Karpas-422 (cell line): Measurements from ENCODE around the gene OPCML. TPM values are rescaled to one million over a fixed set of nuclear protein-coding genes. Genes with fewer than 3 reads are reported as not detected.

Experiments
- DNase-seq: peaks from one replicate; pipeline ENCODE4 v3.0.0-alpha.2; 2015
- H2AFZ ChIP-seq: fragments of 200-600 bp; sonication (generic); 2 replicates; pipeline ENCODE4 v1.6.1; 2014; ENCODE audit warnings: antibody characterized with exemption, low read length, mixed read lengths
- H3K27ac ChIP-seq: fragments of 200-600 bp; sonication (generic); 2 replicates; pipeline ENCODE4 v1.5.1; 2014; ENCODE audit warnings: mild to moderate bottlenecking, low read length, moderate library complexity
- H3K27me3 ChIP-seq: fragments of 200-600 bp; sonication (generic); 2 replicates; pipeline ENCODE4 v1.6.1; 2014; ENCODE audit warnings: low read length, mixed read lengths
- H3K36me3 ChIP-seq: fragments of 200-600 bp; sonication (generic); 2 replicates; pipeline ENCODE4 v1.6.1; 2014; ENCODE audit warnings: low read length, mixed read lengths; ENCODE audit not compliant: insufficient read depth
- H3K4me1 ChIP-seq: fragments of 200-600 bp; sonication (generic); 2 replicates; pipeline ENCODE4 v1.6.1; 2014; ENCODE audit warnings: mild to moderate bottlenecking, low read length, mixed read lengths
- H3K4me2 ChIP-seq: fragments of 200-600 bp; sonication (generic); 2 replicates; pipeline ENCODE4 v1.6.1; 2014; ENCODE audit warnings: low read length, low read depth, mild to moderate bottlenecking; ENCODE audit not compliant: poor library complexity, severe bottlenecking
- H3K4me3 ChIP-seq: fragments of 200-600 bp; sonication (generic); 2 replicates; pipeline ENCODE4 v1.5.1; 2014; ENCODE audit warnings: mild to moderate bottlenecking, antibody characterized with exemption, low read length, mixed read lengths
- H3K79me2 ChIP-seq: fragments of 200-600 bp; sonication (generic); 2 replicates; pipeline ENCODE4 v1.6.1; 2014; ENCODE audit warnings: mild to moderate bottlenecking, low read length, mixed read lengths
- H3K9ac ChIP-seq: fragments of 200-600 bp; sonication (generic); 2 replicates; pipeline ENCODE4 v1.6.0; 2014; ENCODE audit warnings: low read length
- H3K9me2 ChIP-seq: fragments of 200-600 bp; sonication (generic), shearing (Covaris generic); replicated peaks from 2 replicates; pipeline ENCODE4 v1.6.0; 2014; ENCODE audit warnings: mild to moderate bottlenecking, low read length, moderate library complexity; ENCODE audit not compliant: insufficient read depth
- H3K9me3 ChIP-seq: fragments of 300-700, 200-600 bp; sonication (generic); 2 replicates; pipeline ENCODE4 v1.6.1; 2014; ENCODE audit warnings: low read length, mixed read lengths
- H4K20me1 ChIP-seq: fragments of 200-600 bp; sonication (generic); 2 replicates; pipeline ENCODE4 v1.6.1; 2014; ENCODE audit warnings: mild to moderate bottlenecking, antibody characterized with exemption, low read length, low read depth; ENCODE audit not compliant: insufficient read depth
- total RNA-seq: library from RNA; depleted of rRNA; stranded (reverse); fragments of >200 nt; shearing (Covaris generic); gene quantifications from 2 replicates; pipeline ENCODE4 v1.2.3, GENCODE V29; 2014; ENCODE audit warnings: low replicate concordance

OPCML gene
- total RNA-seq, 1 experiment from 2014 or later, result not detected

DNA sequence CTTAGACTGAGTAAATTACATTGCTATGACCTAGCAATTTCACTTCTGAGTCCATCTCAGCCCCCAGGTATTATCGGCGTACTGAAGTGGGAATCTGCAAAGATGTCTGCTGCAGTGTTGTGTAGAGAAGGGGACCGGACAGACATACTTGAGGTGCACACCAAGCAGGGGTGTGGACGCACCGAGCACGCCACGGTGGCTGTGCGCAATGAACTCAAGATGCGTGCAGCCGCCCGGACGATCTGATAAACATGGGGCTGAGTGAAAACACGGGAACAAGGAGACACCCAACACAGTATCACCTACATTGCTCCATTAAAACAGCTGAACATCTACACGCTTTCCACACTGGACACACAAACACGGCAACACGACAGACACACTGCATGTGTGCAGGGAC, 454.3 kb downstream of the OPCML start:
- Histone ChIP-seq H3K9me3 (no peaks in the 10 kb centered on the region), H3K4me3 (no peak overlapping the region), H2AFZ (no peak overlapping the region)

DNA sequence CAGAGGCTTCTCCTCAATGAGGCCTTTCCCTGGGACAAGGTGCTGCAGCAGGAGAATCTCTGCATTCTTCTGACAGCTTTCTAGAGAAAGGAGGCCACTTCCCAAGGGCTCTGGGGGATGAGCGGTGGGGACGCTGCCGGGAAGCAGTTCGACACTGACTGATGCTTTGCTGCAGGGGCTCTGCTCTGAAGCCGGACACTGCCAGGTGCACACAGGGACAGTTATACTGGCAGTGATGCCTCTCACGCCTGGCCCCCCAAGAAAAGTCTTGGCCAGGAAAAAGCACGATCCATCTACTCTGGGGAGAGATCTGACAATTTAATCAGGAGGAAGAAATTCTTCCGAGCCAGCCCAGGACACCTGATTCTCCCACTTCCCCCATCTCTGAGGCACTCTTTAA, 456.9 kb downstream of the OPCML start:
- no peaks in the 10 kb centered on the region for H3K4me1 ChIP-seq
- no peak overlapping the region for H3K4me2 ChIP-seq
- H3K27ac ChIP-seq, result no peak overlapping the region
- H3K9me2 ChIP-seq, result no peaks in the 10 kb centered on the region
- H3K4me3 ChIP-seq, result no peak overlapping the region
- H3K36me3 ChIP-seq, result no peaks in the 10 kb centered on the region
- no peak overlapping the region for H2AFZ ChIP-seq
- no peaks in the 10 kb centered on the region for H3K27me3 ChIP-seq
- no peak overlapping the region for H3K9ac ChIP-seq
- no peaks in the 10 kb centered on the region for H3K79me2 ChIP-seq
- H4K20me1 ChIP-seq, result no peaks in the 10 kb centered on the region
- no peak for DNase-seq
- no peaks in the 10 kb centered on the region for H3K9me3 ChIP-seq

More for the DNA sequence above, 454.3 kb downstream of the OPCML start:
- H3K4me1 ChIP-seq, result no peaks in the 10 kb centered on the region
- DNase-seq, result no peak
- no peak overlapping the region for H3K27ac ChIP-seq
- H3K9me2 ChIP-seq, result no peaks in the 10 kb centered on the region
- no peaks in the 10 kb centered on the region for H3K79me2 ChIP-seq
- no peak overlapping the region for H3K4me2 ChIP-seq
- no peaks in the 10 kb centered on the region for H3K27me3 ChIP-seq
- no peaks in the 10 kb centered on the region for H3K36me3 ChIP-seq
- H4K20me1 ChIP-seq, result no peaks in the 10 kb centered on the region
- no peak overlapping the region for H3K9ac ChIP-seq

DNA sequence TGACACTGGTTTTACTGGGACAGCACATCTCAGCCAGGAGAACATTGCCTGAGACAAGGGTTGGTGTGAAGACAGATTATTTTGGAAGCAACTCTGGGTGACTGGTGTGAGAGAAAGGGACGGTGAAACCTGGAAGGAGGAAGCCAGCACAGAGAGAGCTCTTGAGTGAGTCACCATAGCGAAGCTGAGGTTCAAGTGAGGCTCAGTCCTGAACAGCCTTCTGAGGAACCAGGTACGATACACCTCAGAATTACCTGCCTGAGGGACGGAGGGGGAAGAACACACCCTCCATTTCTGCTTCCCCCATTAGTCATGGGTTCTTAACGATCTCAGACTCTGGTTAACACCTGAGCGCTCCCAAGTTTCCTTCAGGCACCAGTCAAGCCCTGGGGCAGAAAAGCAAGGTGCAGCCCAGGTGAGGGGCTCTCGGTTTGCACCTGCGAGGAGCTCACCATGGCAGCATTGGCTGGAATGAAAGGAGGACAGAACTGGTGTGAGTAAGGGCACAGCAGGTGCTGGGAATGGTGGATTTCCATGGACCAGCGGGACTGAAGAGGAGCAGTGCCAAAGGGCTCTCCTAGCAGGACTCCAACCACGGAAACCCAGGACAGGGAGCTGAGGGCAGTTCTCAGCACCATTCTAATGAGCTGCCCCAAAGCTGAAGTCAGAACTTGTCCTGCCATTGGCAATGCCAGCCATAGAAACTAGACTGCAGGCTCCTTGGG, 459.3 kb downstream of the OPCML start:
- Histone ChIP-seq H3K27me3 (no peaks in the 10 kb centered on the region), H3K27ac (no peak overlapping the region), H3K9me2 (no peaks in the 10 kb centered on the region), H3K9ac (no peak overlapping the region), H4K20me1 (no peaks in the 10 kb centered on the region), H3K79me2 (no peaks in the 10 kb centered on the region), H3K9me3 (no peaks in the 10 kb centered on the region), H2AFZ (no peak overlapping the region), H3K36me3 (no peaks in the 10 kb centered on the region), H3K4me1 (no peaks in the 10 kb centered on the region), H3K4me3 (no peak overlapping the region), H3K4me2 (no peak overlapping the region)
- DNase-seq, result no peak

DNA sequence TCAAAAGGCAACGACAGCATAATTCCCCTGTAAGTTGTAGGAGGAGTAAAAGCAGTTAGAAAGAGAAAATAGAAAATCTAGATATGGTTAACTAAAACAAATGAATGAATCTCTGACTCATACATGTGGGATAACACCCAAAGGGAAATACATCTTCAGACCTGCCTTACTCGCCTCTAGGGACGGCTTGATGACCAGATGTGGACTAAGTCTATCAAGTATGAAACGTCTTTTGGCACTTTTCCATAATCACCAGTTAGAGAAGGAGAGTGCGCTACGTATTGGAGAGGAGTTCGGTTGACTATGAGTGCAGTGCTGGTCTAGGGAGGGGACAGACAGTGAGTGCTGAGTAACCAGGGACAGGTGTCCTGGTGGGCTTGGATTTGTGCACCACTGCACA, 459.9 kb downstream of the OPCML start:
- Histone ChIP-seq H4K20me1 (no peaks in the 10 kb centered on the region), H3K27ac (no peak overlapping the region), H3K4me3 (no peak overlapping the region), H3K4me2 (no peak overlapping the region), H3K9ac (no peak overlapping the region), H2AFZ (no peak overlapping the region), H3K4me1 (no peaks in the 10 kb centered on the region), H3K9me3 (no peaks in the 10 kb centered on the region), H3K79me2 (no peaks in the 10 kb centered on the region), H3K9me2 (no peaks in the 10 kb centered on the region), H3K36me3 (no peaks in the 10 kb centered on the region), H3K27me3 (no peaks in the 10 kb centered on the region)
- DNase-seq, result no peak

DNA sequence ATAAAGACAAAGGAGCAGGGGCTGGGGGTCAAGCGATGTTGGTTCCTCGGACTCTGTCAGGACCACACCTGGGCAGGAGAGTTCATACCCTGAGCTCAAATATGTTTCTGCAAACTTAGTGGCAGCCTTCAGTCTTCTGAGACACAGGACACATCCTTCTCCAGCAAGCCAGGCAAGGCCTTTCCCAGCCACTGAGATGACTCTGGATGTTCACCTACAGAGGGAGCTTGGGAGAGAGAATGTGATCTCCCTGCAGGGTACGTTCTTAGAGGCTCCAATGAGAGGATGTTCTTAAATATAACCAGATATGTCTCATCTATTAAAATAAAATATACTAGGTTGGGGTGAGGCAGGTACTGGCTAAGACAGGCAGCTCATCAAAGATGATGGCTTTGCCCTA, 461.5 kb downstream of the OPCML start:
- Histone ChIP-seq H3K9ac (no peak overlapping the region), H2AFZ (no peak overlapping the region), H4K20me1 (no peaks in the 10 kb centered on the region), H3K9me3 (no peaks in the 10 kb centered on the region), H3K4me1 (no peaks in the 10 kb centered on the region), H3K4me3 (no peak overlapping the region), H3K9me2 (no peaks in the 10 kb centered on the region), H3K79me2 (no peaks in the 10 kb centered on the region), H3K36me3 (no peaks in the 10 kb centered on the region), H3K27me3 (no peaks in the 10 kb centered on the region), H3K4me2 (no peak overlapping the region), H3K27ac (no peak overlapping the region)
- DNase-seq, result no peak

DNA sequence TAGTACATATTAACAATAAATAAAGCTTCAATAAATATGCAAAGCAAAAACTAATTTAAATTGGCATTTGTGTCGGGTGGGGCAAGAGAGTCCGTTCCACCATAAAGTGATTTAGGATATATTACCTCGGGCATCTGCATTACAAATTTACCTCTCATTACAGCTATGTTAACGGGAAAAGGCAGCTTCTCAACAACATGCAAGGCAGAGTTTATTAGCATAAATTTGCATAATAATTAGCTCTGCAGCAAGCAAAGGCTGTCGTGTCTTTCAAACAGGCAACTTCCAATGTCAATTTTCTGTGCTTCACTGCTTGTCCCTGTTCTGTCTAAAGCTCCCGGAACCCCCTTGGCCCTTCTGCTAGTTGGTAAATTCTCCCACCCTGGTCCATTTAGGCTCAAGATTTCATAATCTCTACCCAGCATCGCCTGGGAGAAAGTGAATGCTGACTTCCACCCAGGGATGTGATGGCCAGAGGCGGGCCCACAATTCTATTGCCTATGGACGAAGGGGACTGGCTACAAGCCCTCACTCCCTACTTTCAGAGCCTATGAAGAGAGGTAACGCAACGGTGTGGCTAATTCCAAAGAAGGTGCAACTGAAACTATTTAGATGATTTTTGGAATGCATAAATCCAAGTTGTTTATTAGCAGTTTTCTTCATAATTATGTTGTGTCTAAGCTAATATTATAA, 462.1 kb downstream of the OPCML start:
- H3K4me3 ChIP-seq, result no peak overlapping the region
- H3K79me2 ChIP-seq, result no peaks in the 10 kb centered on the region
- no peaks in the 10 kb centered on the region for H3K9me3 ChIP-seq
- no peak overlapping the region for H2AFZ ChIP-seq
- no peaks in the 10 kb centered on the region for H4K20me1 ChIP-seq
- no peak overlapping the region for H3K27ac ChIP-seq
- DNase-seq, result no peak
- H3K9ac ChIP-seq, result no peak overlapping the region
- H3K9me2 ChIP-seq, result no peaks in the 10 kb centered on the region
- no peak overlapping the region for H3K4me2 ChIP-seq
- H3K27me3 ChIP-seq, result no peaks in the 10 kb centered on the region
- no peaks in the 10 kb centered on the region for H3K36me3 ChIP-seq
- no peaks in the 10 kb centered on the region for H3K4me1 ChIP-seq

DNA sequence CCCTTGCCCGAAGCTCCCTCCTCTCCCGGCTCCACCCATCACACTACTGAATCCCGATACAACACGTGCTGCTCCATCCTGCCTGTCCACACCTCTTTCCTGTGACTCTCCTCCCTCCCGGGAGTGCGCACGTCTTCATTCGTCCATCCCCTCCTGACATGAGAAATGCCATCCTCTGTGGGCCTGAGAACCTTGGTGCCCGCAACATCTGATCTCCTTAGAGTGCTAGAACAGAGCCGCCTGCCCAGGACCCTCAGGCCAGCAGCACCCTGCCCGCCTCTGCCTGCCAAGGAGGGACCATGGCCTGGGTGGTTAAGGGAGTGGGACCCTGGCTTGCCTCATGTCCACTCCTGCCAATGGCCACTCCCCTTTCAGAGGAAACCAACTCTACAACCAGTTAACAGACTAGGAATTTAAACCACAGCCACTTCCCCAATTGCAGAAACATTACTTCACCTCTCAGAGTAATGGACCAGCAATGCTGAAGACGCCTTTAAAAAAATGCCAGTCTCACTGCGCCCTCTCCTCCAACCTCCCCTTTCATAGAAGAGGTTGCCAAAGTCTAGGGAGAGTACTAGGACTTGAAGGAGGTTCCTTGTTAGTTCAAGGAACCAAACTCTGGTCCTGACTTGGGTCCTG, 466.3 kb downstream of the OPCML start:
- no peak overlapping the region for H3K4me3 ChIP-seq
- no peak overlapping the region for H3K27ac ChIP-seq
- DNase-seq, result no peak
- H3K9ac ChIP-seq, result no peak overlapping the region
- H3K4me1 ChIP-seq, result no peaks in the 10 kb centered on the region
- no peaks in the 10 kb centered on the region for H3K79me2 ChIP-seq
- no peaks in the 10 kb centered on the region for H3K36me3 ChIP-seq
- no peaks in the 10 kb centered on the region for H4K20me1 ChIP-seq
- no peaks in the 10 kb centered on the region for H3K9me3 ChIP-seq
- H2AFZ ChIP-seq, result no peak overlapping the region
- no peaks in the 10 kb centered on the region for H3K27me3 ChIP-seq
- H3K4me2 ChIP-seq, result no peak overlapping the region
- no peaks in the 10 kb centered on the region for H3K9me2 ChIP-seq

DNA sequence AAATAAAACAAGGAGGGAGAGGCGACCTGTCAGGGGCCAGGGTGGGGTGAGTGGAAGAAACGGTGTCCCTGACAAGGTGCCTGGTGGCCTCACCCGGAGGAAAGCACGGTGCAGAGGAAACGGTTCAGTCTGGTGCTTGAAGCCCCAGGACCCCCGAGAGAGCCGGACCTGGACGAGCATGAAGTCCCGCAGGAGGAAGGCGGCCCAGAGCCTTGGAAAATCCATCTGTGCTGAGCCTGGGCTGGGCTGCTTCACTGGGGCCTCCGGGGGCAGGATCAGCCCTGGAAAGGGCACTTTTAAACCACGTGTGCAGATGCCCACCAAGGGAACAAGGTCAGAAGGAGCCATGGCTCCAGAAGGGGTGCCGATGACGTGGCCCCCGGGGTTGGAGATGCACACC, 467.3 kb downstream of the OPCML start:
- H3K4me2 ChIP-seq, result no peak overlapping the region
- H3K9me3 ChIP-seq, result no peaks in the 10 kb centered on the region
- H3K27ac ChIP-seq, result no peak overlapping the region
- no peaks in the 10 kb centered on the region for H3K9me2 ChIP-seq
- no peak overlapping the region for H3K9ac ChIP-seq
- H3K36me3 ChIP-seq, result no peaks in the 10 kb centered on the region
- DNase-seq, result no peak
- no peak overlapping the region for H3K4me3 ChIP-seq
- H4K20me1 ChIP-seq, result no peaks in the 10 kb centered on the region
- no peaks in the 10 kb centered on the region for H3K27me3 ChIP-seq
- H2AFZ ChIP-seq, result no peak overlapping the region
- no peaks in the 10 kb centered on the region for H3K79me2 ChIP-seq
- no peaks in the 10 kb centered on the region for H3K4me1 ChIP-seq
